Inflammatory macrophage treated with lipopolysaccharide for 1 hour (primary cell): Measurements from ENCODE around the gene IQCF5.
"Not testable (repeated sequence)": the region's sequence is repeated elsewhere in the genome, so short reads cannot be mapped to it uniquely, and the experiment has no call there.

Experiments used
- DNase-seq, 2 donors: peaks; one replicate each; pipeline ENCODE4 v3.0.0-alpha.2; 2020 to 2022

Gene IQCF5

DNA sequence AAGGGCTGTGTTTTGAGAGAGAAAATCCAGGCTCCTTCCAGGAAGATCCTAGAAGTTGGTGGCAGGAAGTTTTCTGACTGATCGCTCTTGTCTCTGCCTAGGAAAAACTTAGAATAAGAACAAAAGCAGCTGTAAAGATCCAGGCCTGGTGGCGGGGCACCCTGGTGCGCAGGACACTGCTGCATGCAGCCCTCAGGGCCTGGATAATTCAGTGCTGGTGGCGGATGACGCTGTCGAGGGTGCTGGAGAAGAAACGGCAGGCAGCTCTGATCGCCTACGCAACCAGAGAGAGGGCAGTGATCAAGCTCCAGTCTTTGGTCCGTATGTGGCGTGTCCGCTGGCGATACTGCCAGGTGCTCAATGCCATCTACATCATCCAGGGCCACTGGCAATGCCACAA, 12.5 kb downstream of the IQCF5 start:
- DNase-seq = no peak

DNA sequence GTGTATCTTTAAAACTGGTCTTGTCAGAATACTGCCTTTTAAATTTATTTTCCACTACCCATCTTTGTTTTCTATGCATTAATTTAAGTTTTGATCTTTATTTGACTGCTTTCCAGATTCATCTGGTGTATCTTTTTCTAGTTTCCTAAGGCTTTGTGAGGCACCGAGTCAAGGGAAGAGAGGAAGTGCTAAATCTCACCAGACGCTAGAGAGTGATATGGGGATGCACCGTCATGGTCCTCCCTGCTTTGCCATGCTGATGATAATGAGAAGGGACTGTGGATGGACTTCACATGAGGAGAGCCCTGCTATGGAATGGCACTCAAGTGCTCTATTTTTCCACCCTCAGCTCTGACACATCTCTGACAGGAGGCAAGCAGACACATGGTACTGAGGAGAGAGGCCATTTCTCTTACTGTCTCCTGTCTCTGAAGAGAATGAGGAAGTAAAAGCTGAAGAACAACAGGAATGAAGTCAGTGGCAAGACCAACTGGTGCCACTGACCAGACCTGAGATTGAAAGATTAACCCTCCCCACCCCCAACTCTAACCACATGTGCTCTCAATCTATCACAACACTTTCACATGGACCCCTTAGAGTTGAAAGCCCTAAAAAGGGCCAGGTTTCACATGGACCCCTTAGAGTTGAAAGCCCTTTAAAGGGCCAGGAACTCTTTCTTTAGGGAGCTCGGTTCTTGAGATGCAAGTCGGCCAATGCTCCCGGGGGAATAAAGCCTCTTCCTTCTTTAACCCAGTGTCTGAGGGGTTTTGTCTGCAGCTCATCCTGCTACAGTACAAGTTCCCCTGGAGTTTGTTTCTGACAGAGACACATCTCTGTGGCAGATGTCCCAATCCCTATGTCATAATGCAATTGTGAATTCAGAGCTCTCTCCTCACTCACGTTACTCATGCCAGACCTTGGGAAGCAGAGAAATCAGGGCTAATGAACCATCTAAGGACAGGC, 14.4 kb downstream of the IQCF5 start, which contains the start of gene IQCF2:
IQCF2 (plus strand) TSS at position 913 of the 963 bp plus-strand sequence. CDS start 52 bp downstream, outside the sequence.
- no peak for DNase-seq

DNA sequence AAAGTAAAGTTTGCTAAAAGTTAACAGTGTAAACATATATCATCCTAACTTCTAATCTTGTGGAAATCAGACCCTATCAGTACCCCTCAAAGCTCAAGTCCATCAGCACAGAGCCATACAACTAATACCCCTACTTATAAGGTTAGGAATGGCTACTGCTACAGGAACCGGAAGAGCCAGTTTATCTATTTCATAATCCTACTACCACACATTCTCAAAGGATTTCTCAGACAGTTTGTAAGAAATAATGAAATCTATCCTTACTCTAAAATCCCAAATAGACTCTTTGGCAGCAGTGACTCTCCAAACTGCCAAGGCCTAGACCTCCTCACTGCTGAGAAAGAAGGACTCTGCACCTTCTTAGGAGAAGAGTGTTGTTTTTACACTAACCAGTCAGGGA, 20.0 kb downstream of the IQCF5 start:
- DNase-seq = not testable (repeated sequence)

DNA sequence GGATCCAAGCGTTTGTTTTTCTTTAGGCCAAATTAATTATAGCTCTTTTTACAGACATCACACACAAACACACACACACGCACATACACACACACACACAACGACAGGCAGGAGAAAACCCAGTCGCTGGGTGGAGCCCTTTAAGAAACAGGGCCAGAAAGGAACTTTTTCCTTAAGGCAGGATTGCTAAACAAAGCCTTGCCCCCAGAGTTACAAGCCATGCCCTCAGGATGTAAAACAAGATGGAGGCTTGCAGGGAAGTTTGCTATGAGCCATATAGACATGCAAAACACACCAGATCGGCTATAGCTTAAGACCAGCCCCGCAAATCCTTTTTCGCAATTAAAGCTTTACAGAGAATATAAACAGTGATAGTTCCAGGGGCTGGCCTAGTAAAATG, 30.3 kb downstream of the IQCF5 start:
- no peak for DNase-seq

DNA sequence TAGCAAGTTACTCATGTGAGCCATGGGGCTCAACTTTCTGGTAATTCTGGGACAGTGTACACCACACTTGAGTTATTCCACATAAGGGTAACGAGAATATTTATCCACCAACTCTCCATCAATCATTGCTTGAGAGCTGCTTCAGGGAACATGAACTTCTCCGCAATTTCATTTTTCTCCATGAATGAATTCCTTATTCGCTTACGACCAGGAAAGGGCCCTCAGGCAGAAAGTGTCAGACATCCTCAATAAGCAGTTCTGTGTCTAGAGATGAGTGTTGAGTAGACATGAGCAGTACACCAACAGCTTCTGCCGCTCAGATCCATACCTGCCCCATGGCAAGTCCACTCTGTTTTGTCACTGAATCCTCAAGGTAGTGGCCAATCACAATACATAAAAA, 38.8 kb downstream of the IQCF5 start:
- no peak for DNase-seq

DNA sequence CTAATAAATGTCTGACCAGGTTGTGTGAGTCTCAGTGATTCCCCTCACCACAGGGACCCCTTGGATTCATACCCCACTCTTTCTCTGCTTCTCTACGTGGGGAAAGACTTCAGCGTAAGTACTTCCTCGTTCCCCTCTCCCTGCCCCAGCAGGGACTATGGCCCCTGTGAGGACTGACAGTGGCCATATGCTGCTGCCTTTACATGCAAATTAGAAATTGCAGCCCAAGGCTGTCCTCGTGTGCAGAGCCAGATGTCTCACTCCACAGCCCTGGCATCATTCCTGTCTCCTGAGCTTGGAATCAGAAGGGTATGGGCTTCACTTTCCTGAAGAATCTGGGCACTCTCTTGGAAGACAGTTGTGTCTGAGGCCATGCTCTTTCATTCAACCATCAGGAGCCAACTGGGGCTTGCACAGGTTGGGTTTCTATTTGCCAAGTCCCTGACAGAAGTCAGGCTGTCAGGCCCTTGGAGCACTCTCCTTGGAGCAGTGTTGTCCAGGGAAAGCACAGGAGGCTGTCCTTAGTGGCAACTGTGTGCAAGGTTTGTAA, 44.5 kb downstream of the IQCF5 start:
- no peak for DNase-seq

DNA sequence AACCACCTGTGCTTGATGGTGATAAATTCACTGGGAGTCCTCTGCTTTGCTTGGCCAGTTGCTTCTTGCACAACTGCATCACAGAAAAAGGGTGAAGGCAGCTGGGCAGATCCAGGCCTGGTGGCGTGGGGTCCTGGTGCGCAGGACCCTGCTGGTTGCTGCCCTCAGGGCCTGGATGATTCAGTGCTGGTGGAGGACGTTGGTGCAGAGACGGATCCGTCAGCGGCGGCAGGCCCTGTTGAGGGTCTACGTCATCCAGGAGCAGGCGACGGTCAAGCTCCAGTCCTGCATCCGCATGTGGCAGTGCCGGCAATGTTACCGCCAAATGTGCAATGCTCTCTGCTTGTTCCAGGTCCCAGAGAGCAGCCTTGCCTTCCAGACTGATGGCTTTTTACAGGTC, 45.1 kb downstream of the IQCF5 start:
- no peak for DNase-seq

DNA sequence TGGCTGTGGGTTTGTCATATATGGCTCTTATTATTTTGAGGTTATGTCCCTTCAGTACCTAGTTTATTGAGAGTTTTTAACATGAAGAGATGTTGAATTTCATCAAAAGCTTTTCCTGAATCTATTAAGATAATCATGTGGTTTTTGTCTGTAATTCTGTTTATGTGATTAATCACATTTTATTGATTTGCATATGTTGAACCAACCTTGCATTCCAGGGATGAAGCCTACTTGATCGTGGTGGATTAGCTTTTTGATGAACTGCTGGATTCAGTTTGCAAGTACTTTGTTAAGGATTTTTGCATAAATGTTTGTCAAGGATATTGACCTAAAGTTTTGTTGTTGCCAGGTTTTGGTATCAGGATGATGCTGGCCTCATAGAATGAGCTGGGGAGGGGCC, 47.1 kb downstream of the IQCF5 start:
- DNase-seq = no peak
